GM08714 (cell line): Measurements from ENCODE around the gene PRDM5.

Experiments
- H3K4me3 ChIP-seq: fragments of 200-500 bp; sonication (Bioruptor generic); 2 replicates; pipeline ENCODE4 v1.5.1; 2014; ENCODE audit warnings: mild to moderate bottlenecking, low read length, inconsistent platforms
- ZNF274 ChIP-seq: IDR thresholded peaks from 2 replicates; pipeline ENCODE4 v1.6.1; 2012; ENCODE audit warnings: mild to moderate bottlenecking, low read depth, low read length

PRDM5 gene

DNA sequence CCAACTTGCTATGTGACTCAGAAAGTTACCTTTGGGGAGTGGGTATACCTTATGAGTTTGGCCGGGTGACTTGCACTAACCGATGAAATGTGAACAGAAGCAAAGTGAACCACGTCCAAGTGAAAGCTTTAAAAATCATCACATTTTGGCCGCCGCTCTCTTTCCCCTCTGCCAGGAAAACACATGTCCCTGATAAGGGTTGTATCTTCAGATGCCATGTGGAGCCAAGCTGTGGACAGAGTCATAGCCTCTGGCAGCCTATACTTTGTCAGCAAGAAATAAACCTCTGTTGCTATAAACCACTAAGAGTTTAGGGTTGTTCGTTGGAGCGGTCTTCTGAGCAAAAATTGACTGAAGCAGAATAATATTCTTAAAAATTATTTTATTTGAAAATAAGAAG is 92.3 kb downstream of the PRDM5 start:
- H3K4me3 ChIP-seq: no peak overlapping the region
- no peak for TF ChIP-seq ZNF274

DNA sequence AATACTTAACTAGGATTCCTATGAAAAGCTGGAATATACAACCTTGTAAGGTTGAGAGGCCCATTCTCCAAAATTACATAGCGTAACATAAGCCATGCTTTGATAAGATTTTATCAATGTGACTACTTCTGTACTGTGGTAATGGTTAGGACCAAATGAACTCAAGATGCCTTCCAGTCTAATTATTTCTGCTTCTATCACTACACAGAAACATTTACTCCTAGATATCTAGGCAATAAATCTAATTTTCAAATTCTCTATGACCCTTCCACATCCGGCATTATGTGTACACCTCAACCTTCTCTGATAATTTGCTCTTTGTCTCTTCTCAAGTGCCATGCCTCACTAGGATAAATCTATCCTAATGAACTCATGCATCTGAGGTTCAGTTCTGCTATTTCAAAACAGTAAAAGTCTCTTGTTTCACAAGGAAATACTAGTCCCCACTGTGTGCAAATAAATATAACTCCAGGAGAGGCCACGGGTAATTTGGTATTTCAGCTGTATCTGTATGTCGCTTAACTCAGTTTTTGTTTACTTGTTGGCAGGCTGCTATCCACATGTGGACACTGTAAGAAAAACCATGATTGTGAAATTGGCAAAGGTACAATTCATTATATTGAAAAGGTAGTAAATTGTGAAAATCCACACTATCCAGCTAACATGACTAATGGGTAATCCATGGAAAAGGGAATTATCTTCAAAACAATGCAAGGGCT is 93.3 kb downstream of the PRDM5 start:
- H3K4me3 ChIP-seq: no peak overlapping the region
- no peak for TF ChIP-seq ZNF274

DNA sequence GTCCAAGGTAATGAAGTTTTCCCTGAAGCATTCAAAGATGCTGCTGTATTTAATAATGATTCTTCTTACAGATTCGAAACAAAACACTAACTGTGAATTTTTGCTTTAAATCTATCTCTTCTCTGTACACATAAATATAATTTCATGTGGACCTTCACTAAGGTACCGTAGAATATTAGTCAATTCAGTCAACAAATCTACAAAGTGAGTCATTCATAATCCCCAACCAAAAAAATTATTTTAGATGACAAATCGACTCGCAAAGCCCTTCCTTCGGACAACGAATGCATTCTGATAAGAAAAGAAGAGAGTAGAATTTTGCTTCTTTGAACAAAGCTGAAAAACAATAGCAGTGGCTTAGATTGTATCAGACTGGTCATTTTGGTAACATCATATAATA is 95.7 kb downstream of the PRDM5 start:
- no peak for TF ChIP-seq ZNF274
- H3K4me3 ChIP-seq: no peak overlapping the region

DNA sequence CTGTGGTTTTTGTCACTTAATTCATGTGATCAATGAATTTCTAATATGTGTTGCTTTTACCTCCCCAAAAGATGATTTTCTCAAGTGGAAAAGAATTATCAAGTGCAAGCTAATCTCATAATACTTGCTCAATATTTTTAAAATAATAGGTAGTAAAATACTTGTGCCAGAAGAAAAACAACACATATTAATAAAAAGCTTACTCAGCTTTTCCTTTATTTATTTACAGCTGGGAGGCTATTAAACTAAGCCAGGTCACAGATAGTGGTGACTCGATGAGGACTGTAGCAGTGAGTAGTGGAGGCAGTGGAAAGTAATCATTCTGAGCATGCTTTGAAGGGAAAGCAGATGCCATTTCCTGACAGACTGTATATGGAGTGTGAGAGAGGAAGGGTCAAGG is 96.1 kb downstream of the PRDM5 start:
- no peak for TF ChIP-seq ZNF274

DNA sequence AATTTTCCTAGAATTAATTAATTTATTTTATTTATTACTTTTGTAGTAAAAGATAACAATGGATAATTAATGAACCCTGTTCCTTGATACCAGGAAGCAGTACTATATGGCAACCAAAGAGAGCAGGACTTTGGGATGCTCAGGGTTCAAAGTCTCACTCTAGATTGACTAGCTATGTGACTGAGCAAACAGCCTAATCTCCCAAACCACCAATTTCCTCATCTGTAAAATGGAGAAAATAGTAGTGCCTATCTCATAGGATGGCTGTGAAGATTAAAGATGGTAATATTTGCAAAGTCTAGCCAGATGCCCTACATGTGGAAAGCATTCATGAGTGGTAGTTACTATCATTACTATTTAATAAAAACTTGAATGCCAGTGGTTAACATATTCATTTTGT is 97.6 kb downstream of the PRDM5 start:
- TF ChIP-seq ZNF274: no peak

More for the DNA sequence above, 96.1 kb downstream of the PRDM5 start:
- H3K4me3 ChIP-seq: no peak overlapping the region

DNA sequence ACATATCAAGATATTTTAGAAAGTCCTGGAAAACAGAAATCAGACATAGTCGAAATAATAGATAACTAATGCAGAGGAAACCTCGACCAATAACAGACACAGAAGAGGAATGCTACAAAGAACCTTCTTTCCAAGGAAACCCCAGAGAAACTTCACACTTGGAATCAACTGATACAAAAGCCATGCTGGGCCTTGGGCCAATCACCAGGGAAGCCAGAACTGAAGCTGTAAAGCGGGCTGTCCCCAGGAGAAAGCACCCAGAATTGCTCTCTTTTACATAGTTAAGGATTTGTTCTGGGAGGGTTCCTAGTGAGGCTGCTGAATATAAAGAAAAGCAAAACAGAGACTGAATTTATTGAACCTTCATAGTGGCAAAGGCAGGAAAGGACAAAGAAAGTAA is 100.5 kb downstream of the PRDM5 start:
- TF ChIP-seq ZNF274: no peak
- no peak overlapping the region for H3K4me3 ChIP-seq

More for the DNA sequence above, 97.6 kb downstream of the PRDM5 start:
- no peak overlapping the region for H3K4me3 ChIP-seq

DNA sequence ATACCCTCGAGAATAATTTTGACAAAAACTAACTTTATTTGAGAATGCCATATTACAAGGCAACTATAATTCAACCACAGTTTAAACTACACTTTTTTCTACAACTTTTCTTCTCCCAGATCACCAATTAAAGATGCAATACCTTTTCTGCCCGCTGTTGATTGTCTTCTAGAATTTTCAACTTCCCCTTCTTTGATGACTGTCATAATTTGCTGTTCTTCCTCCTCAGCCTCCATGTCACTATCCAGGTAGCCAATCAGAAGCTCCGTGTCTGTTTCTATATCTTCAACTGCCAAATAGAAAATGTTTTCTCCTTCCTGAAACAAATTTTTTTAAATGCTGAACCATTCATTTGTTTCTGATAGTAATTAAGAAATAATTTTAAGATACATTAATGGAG is 101.5 kb downstream of the PRDM5 start:
- TF ChIP-seq ZNF274: no peak
- H3K4me3 ChIP-seq: no peak overlapping the region

DNA sequence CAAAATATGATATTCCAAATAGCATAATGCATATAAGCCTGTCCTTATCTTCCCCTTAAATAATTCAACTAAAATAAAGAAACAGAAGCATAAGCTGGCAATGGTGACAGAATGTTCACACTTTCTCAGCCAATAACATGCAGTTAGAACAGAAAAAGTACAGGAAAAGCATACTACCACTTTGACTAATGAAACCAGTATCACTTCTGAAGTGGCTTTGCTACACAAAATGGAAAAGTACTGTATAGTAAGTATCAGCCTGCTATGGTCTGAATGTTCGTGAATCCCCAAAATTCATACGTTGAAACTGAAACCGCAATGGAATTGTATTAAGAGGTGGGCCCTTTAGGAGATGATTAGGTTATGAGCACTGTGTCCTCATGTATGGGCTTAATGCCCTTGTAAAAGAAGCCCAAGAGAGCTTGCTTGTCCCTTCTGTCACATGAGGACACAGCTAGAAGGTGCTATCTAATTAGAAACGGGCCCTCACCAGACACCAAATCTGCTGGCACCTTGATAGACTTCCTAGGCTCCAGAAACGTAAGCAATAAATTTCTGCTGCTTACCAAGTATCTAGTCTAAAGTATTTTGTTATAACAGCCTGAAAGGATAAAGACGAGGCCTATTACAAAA is 102.6 kb downstream of the PRDM5 start:
- TF ChIP-seq ZNF274: no peak
- no peak overlapping the region for H3K4me3 ChIP-seq

DNA sequence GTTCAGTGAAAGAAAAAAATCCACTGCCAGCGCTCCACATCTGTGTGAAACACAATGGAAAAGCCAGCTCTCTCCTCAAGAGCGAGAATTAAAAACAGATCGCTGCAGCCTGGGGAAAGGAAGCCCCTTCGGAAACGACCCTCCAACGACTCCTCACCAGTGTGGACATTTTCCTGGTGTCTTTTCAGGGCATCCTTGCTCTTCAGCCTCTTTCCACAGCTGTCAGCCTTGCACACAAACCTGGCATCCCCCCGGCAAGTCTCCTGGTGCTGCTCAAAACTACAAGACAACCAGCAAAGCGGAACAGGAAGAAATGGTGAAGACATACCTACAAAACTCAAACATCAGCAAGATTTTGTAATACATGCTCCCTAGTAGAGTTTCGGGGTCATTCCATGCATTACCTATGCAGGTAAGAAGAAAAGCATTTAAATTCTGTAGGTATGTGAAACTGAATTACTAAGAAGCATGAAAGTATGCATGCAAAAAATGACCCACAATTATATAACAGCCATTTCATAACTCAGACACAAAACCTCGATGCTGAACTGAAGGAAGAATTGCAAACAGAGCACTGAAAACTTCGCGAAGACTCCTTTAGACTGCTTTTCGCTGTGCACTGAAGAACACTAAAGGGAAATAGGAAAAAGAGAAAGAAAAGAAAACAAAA is 106.1 kb downstream of the PRDM5 start:
- no peak overlapping the region for H3K4me3 ChIP-seq
- no peak for TF ChIP-seq ZNF274

DNA sequence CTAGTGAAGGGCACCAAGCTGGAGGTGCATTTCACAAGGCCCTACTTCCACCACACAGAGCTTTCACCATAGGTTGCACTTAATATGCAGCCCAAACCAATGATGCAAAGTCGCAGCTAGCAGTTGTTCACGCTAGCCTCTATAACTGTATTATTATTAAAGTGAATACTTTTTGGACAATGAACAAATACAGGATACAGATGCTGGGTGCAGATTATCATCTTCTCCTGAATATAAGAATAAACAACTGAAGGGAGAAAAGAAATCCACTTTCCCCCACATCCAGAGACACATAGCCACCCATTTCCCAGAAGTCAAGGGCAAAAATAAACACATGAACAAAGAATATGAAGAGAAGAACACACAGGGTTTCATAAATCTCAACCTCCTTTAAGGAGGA is 107.2 kb downstream of the PRDM5 start:
- no peak for TF ChIP-seq ZNF274
- no peak overlapping the region for H3K4me3 ChIP-seq

DNA sequence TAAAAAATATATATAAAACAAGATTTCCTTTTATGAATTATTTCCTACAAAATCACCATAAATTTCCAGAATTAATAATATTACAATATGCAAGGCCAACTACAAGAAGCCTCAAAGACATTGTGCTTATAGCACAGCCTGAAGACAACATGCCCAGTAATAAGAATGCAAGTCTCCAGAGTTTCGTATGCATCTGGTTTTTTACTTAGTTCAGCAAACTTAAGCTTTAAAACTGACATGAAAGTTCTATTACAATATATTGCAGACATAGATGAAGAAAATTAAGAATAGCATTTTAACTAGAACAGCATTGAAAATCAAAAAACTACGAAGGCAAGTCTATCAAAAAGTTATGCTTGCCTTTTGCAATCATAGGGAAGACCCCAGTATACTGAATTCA is 107.6 kb downstream of the PRDM5 start:
- H3K4me3 ChIP-seq: no peak overlapping the region
- TF ChIP-seq ZNF274: no peak

DNA sequence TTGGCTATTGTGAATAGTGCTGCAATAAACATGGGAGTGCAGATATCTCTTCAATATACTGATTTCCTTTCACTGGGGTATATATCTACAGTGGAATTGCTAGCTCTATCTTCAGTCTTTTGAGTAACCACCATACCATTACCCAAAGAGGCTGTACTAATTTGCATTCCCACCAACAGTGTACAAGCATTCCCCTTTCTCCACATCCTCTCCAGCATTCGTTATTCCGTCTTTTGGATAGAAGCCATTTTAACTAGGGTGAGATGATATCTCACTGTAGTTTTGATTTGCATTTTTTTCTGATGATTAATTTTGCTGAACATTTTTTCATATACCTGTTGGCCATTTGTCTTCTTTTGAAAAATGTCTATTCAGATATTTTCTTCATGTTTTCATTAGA is 110.3 kb downstream of the PRDM5 start:
- TF ChIP-seq ZNF274: no peak
- H3K4me3 ChIP-seq: no peak overlapping the region

DNA sequence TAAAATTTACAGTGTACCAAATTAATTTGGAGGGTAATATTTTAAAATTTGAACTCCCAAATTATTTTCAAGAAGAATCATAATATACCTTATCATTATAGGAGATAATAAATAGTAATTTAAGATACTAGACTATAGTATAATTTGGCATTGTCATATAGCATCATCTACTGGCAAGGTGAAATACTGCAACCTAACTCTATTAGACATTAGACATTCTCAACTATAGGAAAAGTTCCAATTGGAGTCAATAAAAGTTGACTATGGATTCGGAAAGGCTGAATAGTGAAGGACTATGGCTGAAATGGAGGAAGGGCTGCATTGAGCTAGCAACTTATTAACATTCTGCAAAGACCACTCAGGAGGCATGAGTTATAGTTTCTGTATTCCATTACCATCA is 113.0 kb downstream of the PRDM5 start:
- TF ChIP-seq ZNF274: no peak
- no peak overlapping the region for H3K4me3 ChIP-seq

DNA sequence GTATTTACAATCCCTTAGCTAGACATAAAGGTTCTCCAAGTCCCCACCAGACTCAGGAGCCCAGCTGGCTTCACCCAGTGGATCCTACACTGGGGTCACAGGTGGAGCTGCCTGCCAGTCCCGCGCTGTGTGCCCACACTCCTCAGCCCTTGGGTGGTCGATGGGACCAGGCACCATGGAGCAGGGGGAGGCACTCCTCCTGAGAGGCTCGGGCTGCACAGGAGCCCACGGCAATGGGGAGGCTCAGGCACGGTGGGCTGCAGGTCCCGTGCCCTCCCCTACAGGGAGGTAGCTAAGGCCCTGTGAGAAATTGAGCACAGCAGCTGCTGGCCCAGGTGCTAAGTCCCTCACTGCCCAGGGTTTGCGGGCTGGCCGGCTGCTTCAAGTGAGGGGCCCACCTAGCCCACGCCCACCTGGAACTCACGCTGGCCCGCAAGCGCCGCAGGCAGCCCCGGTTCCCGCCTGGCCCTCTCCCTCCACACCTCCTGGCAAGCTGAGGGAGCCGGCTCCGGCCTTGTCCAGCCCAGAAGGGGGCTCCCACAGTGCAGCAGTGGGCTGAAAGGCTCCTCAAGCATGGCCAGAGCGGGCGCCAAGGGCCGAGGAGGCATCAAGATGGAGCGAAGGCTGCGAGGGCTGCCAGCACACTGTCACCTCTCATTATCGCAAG is 113.9 kb downstream of the PRDM5 start:
- H3K4me3 ChIP-seq: no peak overlapping the region
- TF ChIP-seq ZNF274: no peak
